ENCODE data around the gene RPF1. TPM values are rescaled to one million over a fixed set of nuclear protein-coding genes. Genes with fewer than 3 reads are reported as not detected.
"Not testable (repeated sequence)": the region's sequence is repeated elsewhere in the genome, so short reads cannot be mapped to it uniquely, and the experiment has no call there.

RPF1 gene
- total RNA-seq, 6 donors from 2014 or later: 12.2 to 46.4 (median 25.4) TPM

DNA sequence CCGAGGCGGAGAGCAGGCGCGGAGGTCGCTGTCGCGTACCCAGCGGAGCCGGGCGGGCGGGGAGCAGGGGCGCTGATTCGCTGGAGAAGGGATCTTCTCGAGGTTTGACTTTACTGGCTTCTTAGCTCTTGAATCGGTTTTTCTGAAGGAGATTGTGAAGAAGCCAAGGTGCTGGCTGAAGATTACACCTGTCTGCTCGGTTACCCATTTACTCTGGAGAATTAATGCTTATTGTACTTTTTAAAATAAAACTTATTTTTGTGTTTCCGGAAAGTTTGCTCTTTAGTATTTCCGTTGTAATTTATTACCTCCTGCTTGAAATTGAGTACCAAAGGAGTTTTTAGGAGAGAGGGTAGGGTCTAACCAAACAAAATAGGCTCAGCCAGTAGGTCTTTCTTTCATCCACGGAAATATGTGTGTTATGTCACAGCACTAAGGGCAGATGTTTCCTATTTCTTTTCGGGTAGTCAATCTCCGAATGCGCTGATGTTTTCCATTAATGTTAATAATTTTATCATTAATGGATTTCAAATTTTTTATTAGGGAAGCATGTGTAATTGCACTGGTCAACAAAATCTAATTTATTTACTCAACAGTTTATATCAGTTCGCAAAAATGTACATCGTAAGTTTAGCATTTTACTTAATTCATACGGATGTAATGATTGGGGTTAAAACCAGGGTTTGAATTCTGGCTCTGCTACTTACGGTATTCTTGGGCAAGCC is 27.8 kb downstream of the RPF1 start:
- Histone ChIP-seq H3K36me3 (no peaks in the 10 kb centered on the region), H3K4me1 (peaks cover 27 to 39% (median 30%) of the 10 kb centered on the region in 4 donors), H3K27ac (peak overlapping the region; percentile 94 to 96 (median 95)), H3K27me3 (no peaks in the 10 kb centered on the region), H3K9me3 (peaks cover 0 to 5% (median 0%) of the 10 kb centered on the region in 4 donors), H3K4me3 (peak overlapping the region; percentile 36 to 76 (median 58))
- 9 to 12% methylated on average over 26 of the region's 26 CpGs for WGBS, 2 donors
- no peak for ATAC-seq (ENCODE audit: low FRiP score in 2 of 2)
- no peak for TF ChIP-seq POLR2AphosphoS5 (IDR thresholded peaks at IDR 0.05)
- no peak for TF ChIP-seq EP300 (IDR thresholded peaks at IDR 0.05)
- TF ChIP-seq, protein P1, sequence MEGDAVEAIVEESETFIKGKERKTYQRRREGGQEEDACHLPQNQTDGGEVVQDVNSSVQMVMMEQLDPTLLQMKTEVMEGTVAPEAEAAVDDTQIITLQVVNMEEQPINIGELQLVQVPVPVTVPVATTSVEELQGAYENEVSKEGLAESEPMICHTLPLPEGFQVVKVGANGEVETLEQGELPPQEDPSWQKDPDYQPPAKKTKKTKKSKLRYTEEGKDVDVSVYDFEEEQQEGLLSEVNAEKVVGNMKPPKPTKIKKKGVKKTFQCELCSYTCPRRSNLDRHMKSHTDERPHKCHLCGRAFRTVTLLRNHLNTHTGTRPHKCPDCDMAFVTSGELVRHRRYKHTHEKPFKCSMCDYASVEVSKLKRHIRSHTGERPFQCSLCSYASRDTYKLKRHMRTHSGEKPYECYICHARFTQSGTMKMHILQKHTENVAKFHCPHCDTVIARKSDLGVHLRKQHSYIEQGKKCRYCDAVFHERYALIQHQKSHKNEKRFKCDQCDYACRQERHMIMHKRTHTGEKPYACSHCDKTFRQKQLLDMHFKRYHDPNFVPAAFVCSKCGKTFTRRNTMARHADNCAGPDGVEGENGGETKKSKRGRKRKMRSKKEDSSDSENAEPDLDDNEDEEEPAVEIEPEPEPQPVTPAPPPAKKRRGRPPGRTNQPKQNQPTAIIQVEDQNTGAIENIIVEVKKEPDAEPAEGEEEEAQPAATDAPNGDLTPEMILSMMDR (IDR thresholded peaks at IDR 0.05): no peak
- TF ChIP-seq POLR2A (IDR thresholded peaks at IDR 0.05): no peak
- no peak for DNase-seq

DNA sequence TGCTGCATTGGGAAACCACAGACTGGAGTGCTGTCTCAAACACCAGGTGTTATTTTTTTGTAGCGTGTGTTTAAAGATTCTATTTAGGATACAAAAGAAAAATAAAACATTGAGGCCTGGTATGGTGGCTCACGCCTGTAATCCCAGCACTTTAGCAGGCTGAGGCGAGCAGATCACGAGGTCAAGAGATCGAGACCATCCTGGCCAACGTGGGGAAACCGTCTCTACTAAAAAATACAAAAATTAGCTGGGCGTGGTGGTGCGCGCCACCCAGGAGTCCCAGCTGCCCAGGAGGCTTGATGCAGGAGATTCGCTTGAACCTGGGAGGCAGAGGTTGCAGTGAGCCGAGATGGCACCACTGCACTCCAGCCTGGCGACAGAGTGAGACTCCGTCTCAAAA is 28.8 kb downstream of the RPF1 start:
- H3K36me3 ChIP-seq; H3K4me3 ChIP-seq; ATAC-seq (ENCODE audit: low FRiP score in 2 of 2); H3K27me3 ChIP-seq; DNase-seq; H3K9me3 ChIP-seq; H3K27ac ChIP-seq: not testable (repeated sequence)
- WGBS, 2 donors: 91% methylated on average over 14 of the region's 14 CpGs
- H3K4me1 ChIP-seq: peaks cover 18 to 30% (median 21%) of the 10 kb centered on the region in 4 donors

DNA sequence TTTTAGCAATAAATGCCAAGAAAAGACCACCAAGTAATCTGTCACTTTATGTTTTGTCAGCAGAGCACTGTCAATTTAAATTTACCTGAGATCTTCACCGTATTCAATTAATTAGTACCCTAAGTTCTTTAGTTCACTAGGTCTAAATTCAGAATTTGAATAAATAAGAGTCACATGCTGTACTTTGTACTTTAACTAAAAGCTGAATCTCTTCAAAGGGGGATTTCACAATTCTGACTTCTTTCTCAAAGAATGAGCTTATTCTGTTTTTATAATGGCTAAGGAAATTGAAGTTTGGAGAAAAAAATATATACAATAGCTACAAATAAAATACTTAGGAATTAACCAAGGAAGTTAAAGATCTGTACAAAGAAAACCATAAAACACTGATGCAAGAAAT is 29.4 kb downstream of the RPF1 start:
- H3K36me3 ChIP-seq: no peaks in the 10 kb centered on the region
- no peak overlapping the region for H3K4me3 ChIP-seq
- 97 to 100% methylated on average over 1 of the region's 1 CpG for WGBS, 2 donors
- H3K27ac ChIP-seq: no peak overlapping the region
- no peak for ATAC-seq (ENCODE audit: low FRiP score in 2 of 2)
- H3K27me3 ChIP-seq: no peaks in the 10 kb centered on the region
- H3K4me1 ChIP-seq: peaks cover 12 to 23% (median 15%) of the 10 kb centered on the region in 4 donors
- TF ChIP-seq, protein P1 (IDR thresholded peaks at IDR 0.05): no peak
- TF ChIP-seq POLR2AphosphoS5 (IDR thresholded peaks at IDR 0.05): no peak
- no peak for TF ChIP-seq EP300 (IDR thresholded peaks at IDR 0.05)
- TF ChIP-seq POLR2A (IDR thresholded peaks at IDR 0.05): no peak
- no peak for DNase-seq
- peaks cover 0 to 5% (median 0%) of the 10 kb centered on the region in 4 donors for H3K9me3 ChIP-seq

DNA sequence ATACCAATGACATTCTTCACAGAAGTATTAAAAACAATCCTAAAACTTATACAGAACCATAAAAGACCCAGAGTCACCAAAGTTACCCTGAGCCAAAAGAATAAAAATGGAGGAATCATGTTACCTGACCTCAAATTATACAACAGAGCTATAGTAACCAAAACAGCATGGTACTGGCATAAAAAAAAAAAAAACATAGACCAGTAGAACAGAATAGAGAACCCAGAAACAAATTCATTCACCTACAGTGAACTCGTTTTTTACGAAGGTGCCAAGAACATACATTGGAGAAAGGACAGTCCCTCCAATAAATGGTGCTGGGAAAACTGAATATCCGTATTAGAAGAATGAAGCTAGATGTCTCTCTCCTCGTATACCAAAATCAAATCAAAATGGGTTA is 30.0 kb downstream of the RPF1 start:
- ATAC-seq (ENCODE audit: low FRiP score in 2 of 2) (no peak), DNase-seq (no peak)
- peaks cover 0 to 5% (median 0%) of the 10 kb centered on the region in 4 donors for H3K9me3 ChIP-seq
- WGBS, 2 donors: 95 to 96% methylated on average over 4 of the region's 4 CpGs
- no peak overlapping the region for H3K4me3 ChIP-seq
- H3K27me3 ChIP-seq: no peaks in the 10 kb centered on the region
- no peaks in the 10 kb centered on the region for H3K36me3 ChIP-seq
- no peak overlapping the region for H3K27ac ChIP-seq
- peaks cover 7 to 18% (median 10%) of the 10 kb centered on the region in 4 donors for H3K4me1 ChIP-seq
- TF ChIP-seq POLR2AphosphoS5 (IDR thresholded peaks at IDR 0.05): no peak
- TF ChIP-seq POLR2A (IDR thresholded peaks at IDR 0.05): no peak
- TF ChIP-seq, protein P1 (IDR thresholded peaks at IDR 0.05): no peak
- TF ChIP-seq EP300 (IDR thresholded peaks at IDR 0.05): no peak

DNA sequence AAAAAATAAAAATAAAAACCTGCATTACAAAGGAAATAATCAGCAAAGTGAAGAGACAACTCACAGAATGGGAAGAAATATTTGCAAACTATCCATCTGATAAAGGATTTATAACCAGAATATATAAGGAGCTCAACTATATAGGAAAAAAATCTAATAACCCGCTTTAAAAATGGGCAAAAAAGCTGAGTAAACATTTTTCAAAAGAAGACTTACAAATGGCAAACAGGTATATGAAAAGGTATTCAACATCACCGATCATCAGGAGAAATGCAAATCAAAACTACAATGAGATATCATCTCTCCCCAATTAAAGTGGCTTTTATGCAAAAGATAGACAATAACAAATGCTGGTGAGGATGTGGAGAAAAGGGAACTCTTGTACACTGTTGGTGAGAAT is 31.1 kb downstream of the RPF1 start:
- Histone ChIP-seq H3K4me1 (peaks cover 0 to 10% (median 4%) of the 10 kb centered on the region in 4 donors), H3K27me3 (no peaks in the 10 kb centered on the region), H3K9me3 (peaks cover 0 to 5% (median 0%) of the 10 kb centered on the region in 4 donors), H3K4me3 (no peak overlapping the region), H3K36me3 (no peaks in the 10 kb centered on the region), H3K27ac (no peak overlapping the region)
- TF ChIP-seq POLR2AphosphoS5 (IDR thresholded peaks at IDR 0.05) (no peak), EP300 (IDR thresholded peaks at IDR 0.05) (no peak), POLR2A (IDR thresholded peaks at IDR 0.05) (no peak)
- TF ChIP-seq, protein P1 (IDR thresholded peaks at IDR 0.05): no peak
- WGBS, 2 donors: 66 to 74% methylated on average over 2 of the region's 2 CpGs
- ATAC-seq (ENCODE audit: low FRiP score in 2 of 2): no peak
- no peak for DNase-seq
